Colonic mucosa (tissue), 4 donors: ENCODE measurements around the gene SLC9A9. TPM values are rescaled to one million over a fixed set of nuclear protein-coding genes. Genes with fewer than 3 reads are reported as not detected.

Source experiments
- DNase-seq: peaks from one replicate; pipeline ENCODE4 v3.0.0-alpha.2; 2020
- H3K27ac ChIP-seq: fragments of 200-600 bp; one replicate; pipeline ENCODE4 v1.8.0; 2021
- H3K27me3 ChIP-seq: fragments of 200-600 bp; one replicate; pipeline ENCODE4 v1.8.0; 2021
- H3K36me3 ChIP-seq: fragments of 200-600 bp; one replicate; pipeline ENCODE4 v1.8.0; 2021
- H3K4me1 ChIP-seq: fragments of 200-600 bp; one replicate; pipeline ENCODE4 v1.8.0; 2021; ENCODE audit warnings: mild to moderate bottlenecking
- H3K4me3 ChIP-seq: fragments of 200-600 bp; one replicate; pipeline ENCODE4 v1.8.0; 2021
- H3K9ac ChIP-seq, 2 donors: one replicate each; pipeline ENCODE4 v1.7.0; 2013; ENCODE audit warnings: control low read depth in 2 of 2, low read depth in 2 of 2, low read length in 2 of 2
- H3K9me3 ChIP-seq: fragments of 200-600 bp; one replicate; pipeline ENCODE4 v1.8.0; 2021
- CTCF ChIP-seq: fragments of 200-600 bp; IDR thresholded peaks from one replicate; pipeline ENCODE4 v1.8.0; 2022; ENCODE audit warnings: antibody characterized with exemption, mild to moderate bottlenecking
- intact Hi-C: fragments of 100-400 bp; cut with DNase I; formaldehyde crosslinking; loops from one replicate; pipeline ENCODE4 v1.14.1; 2022
- total RNA-seq, 2 donors: library from RNA; stranded (reverse); fragmentation: NEBNext Ultra II Directional in 1 of 2; extraction: Animal tissue kit (Norgen Biotek cat#: 25700) in 1 of 2; gene quantifications; one replicate each; pipeline ENCODE4 v1.2.1, GENCODE V29; 2021
- donor health status: healthy.
- donor health status: DM: no; HTN: no; CAD: no.
- donor health status: DM: no; HTN: no; CAD: no.

Gene SLC9A9
- total RNA-seq, 2 donors from 2014 or later: 2.5 to 6.5 TPM

- no peaks in the 10 kb centered on the region for H3K27me3 ChIP-seq
- TF ChIP-seq CTCF: no peak
- H3K4me1 ChIP-seq: no peaks in the 10 kb centered on the region
- intact Hi-C loops: no loop called here
- no peak overlapping the region for H3K4me3 ChIP-seq
- H3K27ac ChIP-seq: no peak overlapping the region
- no peaks in the 10 kb centered on the region for H3K36me3 ChIP-seq
- no peak overlapping the region for H3K9ac ChIP-seq
- no peak for DNase-seq
- no peaks in the 10 kb centered on the region for H3K9me3 ChIP-seq
Observed at GRCh38 chr3:143601723-143602484, 246.4 kb downstream of the SLC9A9 start.

- no peaks in the 10 kb centered on the region for H3K36me3 ChIP-seq
- H3K4me1 ChIP-seq: no peaks in the 10 kb centered on the region
- no peak overlapping the region for H3K9ac ChIP-seq
- H3K9me3 ChIP-seq: no peaks in the 10 kb centered on the region
- intact Hi-C loops: no loop called here
- no peaks in the 10 kb centered on the region for H3K27me3 ChIP-seq
- no peak for TF ChIP-seq CTCF
- DNase-seq: no peak
- no peak overlapping the region for H3K27ac ChIP-seq
- H3K4me3 ChIP-seq: no peak overlapping the region
Observed at GRCh38 chr3:143600756-143601718, 247.2 kb downstream of the SLC9A9 start.

- Histone ChIP-seq H3K36me3 (no peaks in the 10 kb centered on the region), H3K27me3 (no peaks in the 10 kb centered on the region), H3K4me1 (peaks cover 4% of the 10 kb centered on the region), H3K27ac (no peak overlapping the region), H3K9me3 (no peaks in the 10 kb centered on the region), H3K9ac (no peak overlapping the region), H3K4me3 (no peak overlapping the region)
- intact Hi-C loops: no loop called here
- no peak for TF ChIP-seq CTCF
- no peak for DNase-seq
Observed at GRCh38 chr3:143597774-143598652, 250.3 kb downstream of the SLC9A9 start.

- Histone ChIP-seq H3K27ac (no peak overlapping the region), H3K4me1 (peaks cover 4% of the 10 kb centered on the region), H3K36me3 (no peaks in the 10 kb centered on the region), H3K9ac (no peak overlapping the region), H3K4me3 (no peak overlapping the region), H3K9me3 (no peaks in the 10 kb centered on the region), H3K27me3 (no peaks in the 10 kb centered on the region)
- intact Hi-C loops: no loop called here
- no peak for DNase-seq
- TF ChIP-seq CTCF: no peak
Observed at GRCh38 chr3:143596957-143597642, 251.2 kb downstream of the SLC9A9 start.
